HepG2 (cell line): ENCODE data around the gene C6orf136. TPM values are rescaled to one million over a fixed set of nuclear protein-coding genes. Genes with fewer than 3 reads are reported as not detected.
A peak's percentile ranks its signal among the peaks of the same experiment; 100 is the strongest.

Experiments used
- BORCS8-MEF2B ChIP-seq: sonication (generic); formaldehyde crosslinking; IDR thresholded peaks from 2 replicates; pipeline ENCODE4 v1.8.0; 2022; ENCODE audit warnings: mild to moderate bottlenecking, missing genetic modification reagents
- GTF3A ChIP-seq: sonication (generic); formaldehyde crosslinking; conservative IDR thresholded peaks from 2 replicates; pipeline ENCODE4 v1.4.0; 2020; ENCODE audit warnings: mild to moderate bottlenecking, missing genetic modification reagents
- HNRNPUL1 ChIP-seq: fragments of 200-400 bp; formaldehyde crosslinking; IDR thresholded peaks from 2 replicates; pipeline ENCODE4 v1.6.1; 2017; ENCODE audit warnings: low read depth, mild to moderate bottlenecking, low read length, moderate library complexity
- MAF1 ChIP-seq: sonication (generic); formaldehyde crosslinking; IDR thresholded peaks from 2 replicates; pipeline ENCODE4 v1.5.0; 2020; ENCODE audit warnings: missing genetic modification reagents, borderline replicate concordance
- NFE2L2 ChIP-seq: fragments of 150-350 bp; IDR thresholded peaks from 2 replicates; pipeline ENCODE4 v1.6.1; 2014; ENCODE audit warnings: low read length
- NFKB2 ChIP-seq: sonication (generic); formaldehyde crosslinking; IDR thresholded peaks from 2 replicates; pipeline ENCODE4 v1.4.0; 2020; ENCODE audit warnings: missing genetic modification reagents, borderline replicate concordance
- NR2C2 ChIP-seq: sonication (generic); formaldehyde crosslinking; IDR thresholded peaks from 2 replicates; pipeline ENCODE4 v1.4.0; 2020; ENCODE audit warnings: missing genetic modification reagents, mild to moderate bottlenecking, moderate library complexity, borderline replicate concordance
- PHB2 ChIP-seq: fragments of 450-650 bp; IDR thresholded peaks from 2 replicates; pipeline ENCODE4 v1.6.1; 2018; ENCODE audit not compliant: partially characterized antibody
- RELA ChIP-seq: sonication (generic); formaldehyde crosslinking; IDR thresholded peaks from 2 replicates; pipeline ENCODE4 v1.4.0; 2020; ENCODE audit warnings: missing genetic modification reagents
- SMAD9 ChIP-seq: sonication (generic); formaldehyde crosslinking; IDR thresholded peaks from 2 replicates; pipeline ENCODE4 v1.5.1; 2020; ENCODE audit warnings: mild to moderate bottlenecking, missing genetic modification reagents
- TBX2 ChIP-seq: sonication (generic); formaldehyde crosslinking; IDR thresholded peaks from 2 replicates; pipeline ENCODE4 v1.5.0; 2020; ENCODE audit warnings: missing genetic modification reagents, mild to moderate bottlenecking, borderline replicate concordance
- ZBTB3 ChIP-seq: sonication (generic); formaldehyde crosslinking; IDR thresholded peaks from 2 replicates; pipeline ENCODE4 v1.4.0; 2020; ENCODE audit warnings: low read depth, mild to moderate bottlenecking, moderate library complexity, missing genetic modification reagents, borderline replicate concordance
- ZFP82 ChIP-seq: sonication (generic); formaldehyde crosslinking; IDR thresholded peaks from 2 replicates; pipeline ENCODE4 v1.5.1; 2020; ENCODE audit warnings: mild to moderate bottlenecking, missing genetic modification reagents, borderline replicate concordance
- ZIK1 ChIP-seq: sonication (generic); formaldehyde crosslinking; IDR thresholded peaks from 2 replicates; pipeline ENCODE4 v1.5.0; 2020; ENCODE audit warnings: mild to moderate bottlenecking, low read depth, missing genetic modification reagents, borderline replicate concordance
- ZNF264 ChIP-seq: sonication (generic); formaldehyde crosslinking; IDR thresholded peaks from 2 replicates; pipeline ENCODE4 v1.4.0; 2020; ENCODE audit warnings: missing genetic modification reagents
- ZNF550 ChIP-seq: sonication (generic); formaldehyde crosslinking; IDR thresholded peaks from 2 replicates; pipeline ENCODE4 v1.4.0; 2020; ENCODE audit warnings: mild to moderate bottlenecking, missing genetic modification reagents, borderline replicate concordance
- ZNF557 ChIP-seq: sonication (generic); formaldehyde crosslinking; IDR thresholded peaks from 2 replicates; pipeline ENCODE4 v1.4.0; 2020; ENCODE audit warnings: missing genetic modification reagents
- ZNF597 ChIP-seq: sonication (generic); formaldehyde crosslinking; IDR thresholded peaks from 2 replicates; pipeline ENCODE4 v1.5.0; 2020; ENCODE audit warnings: missing genetic modification reagents
- ZNF605 ChIP-seq: sonication (generic); formaldehyde crosslinking; IDR thresholded peaks from 2 replicates; pipeline ENCODE4 v1.8.0; 2022; ENCODE audit warnings: mild to moderate bottlenecking, missing genetic modification reagents
- polyA plus RNA-seq, 8 experiments: library from polyadenylated mRNA; depleted of rRNA in 3 of 8; stranded (reverse) in 7 of 8; unstranded in 1 of 8; fragments of >200 nt; fragmentation: Illumina TruSeq in 4 of 8; extraction: Trizol in 4 of 8; gene quantifications; 2 replicates each; pipeline versions ENCODE4 v1.2.1 to v1.2.3, GENCODE V29; 2011 to 2016; ENCODE audit warnings: low read depth in 4 of 8, missing spikeins in 1 of 8, mixed read lengths in 1 of 8; ENCODE audit not compliant: insufficient read depth in 1 of 8
- total RNA-seq, 5 experiments: library from RNA; depleted of rRNA; stranded (reverse); fragments of >200 nt; fragmentation: Illumina TruSeq; extraction: Trizol; gene quantifications; 2 replicates each; pipeline ENCODE4 v1.2.3, GENCODE V29; 2016; ENCODE audit warnings: low read depth in 1 of 5
- TF ChIP-seq, protein P1 (sequence below): sonication (generic); formaldehyde crosslinking; IDR thresholded peaks from 2 replicates; pipeline ENCODE4 v1.4.0; 2020; ENCODE audit warnings: mild to moderate bottlenecking, missing genetic modification reagents
- TF ChIP-seq, protein P2 (sequence below): sonication (generic); formaldehyde crosslinking; IDR thresholded peaks from 2 replicates; pipeline ENCODE4 v1.5.0; 2020; ENCODE audit warnings: missing genetic modification reagents, mild to moderate bottlenecking, borderline replicate concordance
- TF ChIP-seq, protein P3 (sequence below), 2 experiments: sonication (generic) in 1 of 2; formaldehyde crosslinking in 1 of 2; IDR thresholded peaks; 2 replicates each; pipeline versions ENCODE4 v1.4.0 to v1.6.1; 2016 to 2020; ENCODE audit warnings: borderline replicate concordance in 1 of 2, low read depth in 1 of 2, mild to moderate bottlenecking in 1 of 2, missing genetic modification reagents in 1 of 2

The C6orf136 gene
- total and polyA plus RNA-seq, 2 of the 13 experiments (the other 11 are each of a cell fraction or from before 2014, with no cell fraction given) = 12.0 to 26.2 TPM

- peak; percentile 97 for TF ChIP-seq NFKB2 (CRISPR knock-in tag)
- TF ChIP-seq, protein P1, sequence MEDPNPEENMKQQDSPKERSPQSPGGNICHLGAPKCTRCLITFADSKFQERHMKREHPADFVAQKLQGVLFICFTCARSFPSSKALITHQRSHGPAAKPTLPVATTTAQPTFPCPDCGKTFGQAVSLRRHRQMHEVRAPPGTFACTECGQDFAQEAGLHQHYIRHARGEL (CRISPR knock-in tag) = peak; percentile 92
- peak; percentile 93 for TF ChIP-seq BORCS8-MEF2B
- TF ChIP-seq, protein P2, sequence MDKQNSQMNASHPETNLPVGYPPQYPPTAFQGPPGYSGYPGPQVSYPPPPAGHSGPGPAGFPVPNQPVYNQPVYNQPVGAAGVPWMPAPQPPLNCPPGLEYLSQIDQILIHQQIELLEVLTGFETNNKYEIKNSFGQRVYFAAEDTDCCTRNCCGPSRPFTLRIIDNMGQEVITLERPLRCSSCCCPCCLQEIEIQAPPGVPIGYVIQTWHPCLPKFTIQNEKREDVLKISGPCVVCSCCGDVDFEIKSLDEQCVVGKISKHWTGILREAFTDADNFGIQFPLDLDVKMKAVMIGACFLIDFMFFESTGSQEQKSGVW (CRISPR knock-in tag) = no peak
- TF ChIP-seq HNRNPUL1 = peak; percentile 78
- peak; percentile 77; the same call in 1 of the 2 replicates for TF ChIP-seq RELA (CRISPR knock-in tag)
- no peak; the same call in 1 of the 2 replicates for TF ChIP-seq GTF3A (CRISPR knock-in tag)
- TF ChIP-seq MAF1 (CRISPR knock-in tag) = peak; percentile 94
- peak; percentile 81; the same call in 1 of the 2 replicates for TF ChIP-seq ZIK1
- no peak; the same call in 1 of the 2 replicates for TF ChIP-seq ZNF557
- no peak; the same call in 1 of the 2 replicates for TF ChIP-seq ZFP82
- TF ChIP-seq TBX2 (CRISPR knock-in tag) = peak; percentile 95
- peak; percentile 95 for TF ChIP-seq NR2C2 (CRISPR knock-in tag)
- TF ChIP-seq NFE2L2 = no peak
- TF ChIP-seq, protein P3, sequence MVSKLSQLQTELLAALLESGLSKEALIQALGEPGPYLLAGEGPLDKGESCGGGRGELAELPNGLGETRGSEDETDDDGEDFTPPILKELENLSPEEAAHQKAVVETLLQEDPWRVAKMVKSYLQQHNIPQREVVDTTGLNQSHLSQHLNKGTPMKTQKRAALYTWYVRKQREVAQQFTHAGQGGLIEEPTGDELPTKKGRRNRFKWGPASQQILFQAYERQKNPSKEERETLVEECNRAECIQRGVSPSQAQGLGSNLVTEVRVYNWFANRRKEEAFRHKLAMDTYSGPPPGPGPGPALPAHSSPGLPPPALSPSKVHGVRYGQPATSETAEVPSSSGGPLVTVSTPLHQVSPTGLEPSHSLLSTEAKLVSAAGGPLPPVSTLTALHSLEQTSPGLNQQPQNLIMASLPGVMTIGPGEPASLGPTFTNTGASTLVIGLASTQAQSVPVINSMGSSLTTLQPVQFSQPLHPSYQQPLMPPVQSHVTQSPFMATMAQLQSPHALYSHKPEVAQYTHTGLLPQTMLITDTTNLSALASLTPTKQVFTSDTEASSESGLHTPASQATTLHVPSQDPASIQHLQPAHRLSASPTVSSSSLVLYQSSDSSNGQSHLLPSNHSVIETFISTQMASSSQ (IDR thresholded peaks at IDR 0.05; ENCODE audit: low read depth) = no peak
- TF ChIP-seq, protein P3 (CRISPR knock-in tag; IDR thresholded peaks at IDR 0.05; ENCODE audit: borderline replicate concordance) = peak; percentile 86
- TF ChIP-seq ZNF597 (CRISPR knock-in tag) = no peak
- no peak for TF ChIP-seq ZNF550 (CRISPR knock-in tag)
- no peak for TF ChIP-seq PHB2
- TF ChIP-seq ZNF264 (CRISPR knock-in tag) = peak; percentile 72; the same call in 1 of the 2 replicates
- TF ChIP-seq ZBTB3 (CRISPR knock-in tag) = peak; percentile 73; the same call in 1 of the 2 replicates
- TF ChIP-seq SMAD9 (CRISPR knock-in tag) = peak; percentile 97
- TF ChIP-seq ZNF605 = peak; percentile 99
Observed at GRCh38 chr6:30647242-30648116, 546 bp downstream of the C6orf136 start (continued).
